Naive thymus-derived CD8-positive, alpha-beta T cell (primary cell): ENCODE data around the gene NUDT16L1. TPM values are rescaled to one million over a fixed set of nuclear protein-coding genes. Genes with fewer than 3 reads are reported as not detected.
A peak's percentile ranks its signal among the peaks of the same experiment; 100 is the strongest.

Source experiments
- ATAC-seq, 2 donors: fragments of 150-1000 bp; cut with Tn5 transposase in 1 of 2; sonication (Bioruptor Pico), chemical (Tn5 transposase) in 1 of 2; 1 replicate in 1 of 2; 2 replicates in 1 of 2; pipeline ENCODE4 v1.10.0; 2021; ENCODE audit warnings: mild to moderate bottlenecking in 2 of 2, moderate library complexity in 2 of 2
- POLR2A ChIA-PET: fragments of 350-600 bp; sonication (Branson Sonifier 250); formaldehyde crosslinking; loops from one replicate; lab custom pipeline; 2021; ENCODE audit warnings: antibody characterized with exemption; lab: Charles Lee
- DNase-seq, 10 donors: peaks; one replicate each; pipeline versions ENCODE4 v3.0.0 to v3.0.0-alpha.2; 2020 to 2022
- H3K27ac Mint-ChIP-seq, 10 donors: one replicate each; pipeline ENCODE4 v1.8.0; 2020 to 2022; ENCODE audit warnings: mild to moderate bottlenecking in 10 of 10, mixed read lengths in 10 of 10, moderate library complexity in 4 of 10, inconsistent platforms in 1 of 10
- H3K27me3 Mint-ChIP-seq, 5 donors: one replicate each; pipeline ENCODE4 v1.8.0; 2021 to 2022; ENCODE audit warnings: mixed read lengths in 5 of 5
- H3K36me3 Mint-ChIP-seq, 3 donors: one replicate each; pipeline ENCODE4 v1.8.0; 2020 to 2022; ENCODE audit warnings: mixed read lengths in 3 of 3, mild to moderate bottlenecking in 2 of 3, inconsistent platforms in 1 of 3
- H3K4me1 Mint-ChIP-seq, 4 donors: one replicate each; pipeline ENCODE4 v1.8.0; 2021 to 2022; ENCODE audit warnings: mixed read lengths in 4 of 4
- H3K4me3 Mint-ChIP-seq, 10 donors: one replicate each; pipeline ENCODE4 v1.8.0; 2020 to 2022; ENCODE audit warnings: mild to moderate bottlenecking in 10 of 10, mixed read lengths in 10 of 10, moderate library complexity in 6 of 10, inconsistent platforms in 1 of 10
- H3K9me3 Mint-ChIP-seq, 9 donors: one replicate each; pipeline ENCODE4 v1.8.0; 2020 to 2022; ENCODE audit warnings: mixed read lengths in 9 of 9, mild to moderate bottlenecking in 3 of 9, inconsistent platforms in 1 of 9, moderate library complexity in 1 of 9
- polyA plus RNA-seq, 3 donors: library from polyadenylated mRNA; unstranded; fragments of 300-500 nt; fragmentation: Illumina TruSeq; gene quantifications; one replicate each; pipeline ENCODE4 v1.2.3, GENCODE V29; 2021
- total RNA-seq, 8 experiments: library from RNA in 2 of 8; stranded (reverse) in 2 of 8; gene quantifications; one replicate each; pipeline ENCODE4 v1.2.3 and lab custom pipeline; 2021 to 2026

Gene NUDT16L1
- total and polyA plus RNA-seq, 5 experiments from 2014 or later = 56.7 to 131 (median 90.0) TPM

DNA sequence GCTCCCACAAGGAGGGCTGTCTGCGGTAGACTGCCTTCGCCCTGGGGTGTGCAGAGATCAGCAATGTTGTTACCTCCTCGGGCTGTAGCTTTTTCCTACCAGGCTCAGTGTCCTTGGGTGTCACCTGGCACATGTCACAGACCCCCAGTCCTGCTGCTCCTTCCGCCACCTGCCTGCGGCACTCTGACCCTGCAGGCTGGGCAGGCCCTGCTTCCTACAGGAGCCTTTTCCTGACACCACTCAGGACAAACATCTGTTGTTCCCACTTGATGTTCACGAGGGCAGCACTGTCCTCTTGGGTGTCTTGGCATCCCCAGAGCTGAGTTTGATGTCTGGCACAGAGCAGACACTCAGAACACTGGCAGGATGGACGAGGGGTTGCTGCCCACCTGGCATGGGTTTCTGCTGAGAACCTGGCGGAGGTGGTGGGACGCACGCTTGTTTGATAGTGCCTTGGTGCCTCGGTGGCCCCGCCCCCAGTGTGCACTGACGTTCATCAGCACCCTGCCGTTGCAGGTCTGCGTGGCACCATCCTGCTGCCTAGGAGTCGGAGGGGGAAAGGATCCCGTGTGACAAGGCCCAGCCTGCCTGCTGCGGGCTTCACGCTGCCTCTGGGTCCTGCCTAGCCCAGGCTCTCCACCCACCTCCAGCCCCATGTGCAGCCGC lies 26.7 kb upstream of the NUDT16L1 start:
- POLR2A ChIA-PET = interaction anchor here (1.5 to 3.1 kb wide), 4 partner anchors 11 to 51 kb away, joined by 9 to 14 read pairs (median 12); partner anchors contain the start of genes NUDT16L1 and UBALD1
- ATAC-seq = no peak
- DNase-seq = no peak
- H3K4me1 Mint-ChIP-seq = peaks cover 17 to 56% (median 40%) of the 10 kb centered on the region in 4 donors
- H3K4me3 Mint-ChIP-seq = peak overlapping the region in 2 of 10 donors; percentile 11 to 52
- no peaks in the 10 kb centered on the region for H3K27me3 Mint-ChIP-seq
- H3K36me3 Mint-ChIP-seq = peaks cover 0 to 19% (median 0%) of the 10 kb centered on the region in 3 donors
- no peaks in the 10 kb centered on the region for H3K9me3 Mint-ChIP-seq
- peak overlapping the region in 7 of 10 donors; percentile 20 to 97 (median 69) for H3K27ac Mint-ChIP-seq

DNA sequence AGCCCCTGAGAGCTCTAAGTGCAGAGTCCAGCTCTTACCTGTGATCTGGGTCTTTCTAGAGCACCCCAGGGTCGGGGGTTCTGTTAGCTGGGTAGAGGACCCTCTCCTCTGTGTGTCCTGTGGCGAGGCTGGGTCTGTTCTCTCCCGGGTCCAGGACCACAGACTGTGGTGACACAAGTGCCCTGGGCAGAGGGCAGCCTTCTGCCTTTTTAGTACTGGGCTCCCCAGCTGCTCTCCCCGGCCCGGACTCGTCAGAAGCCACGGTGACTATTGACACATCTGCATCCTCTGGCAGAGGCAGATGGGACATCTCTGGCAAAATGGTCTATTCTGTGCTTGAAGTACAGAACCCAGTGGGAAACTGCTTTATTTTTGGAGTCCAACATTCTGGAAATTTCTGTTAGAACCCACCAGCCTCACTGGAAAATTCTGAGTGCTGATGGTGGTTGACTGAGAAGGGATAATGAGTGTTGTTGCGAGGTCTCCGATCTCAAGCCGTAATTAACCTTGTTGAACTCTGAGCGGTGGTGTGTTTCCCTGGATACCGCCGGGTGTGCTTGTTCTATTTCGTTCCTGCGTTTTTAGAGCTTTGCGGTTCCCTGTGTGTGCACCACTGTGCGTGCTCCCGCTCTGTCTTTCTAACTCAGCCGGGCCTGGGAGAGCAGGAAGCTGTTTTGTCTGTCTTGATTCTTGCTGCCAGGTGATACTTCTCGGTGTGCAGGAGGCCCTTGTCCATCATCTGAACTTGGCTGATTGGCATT lies 26.0 kb upstream of the NUDT16L1 start:
- ATAC-seq (no peak), DNase-seq (no peak)
- Mint-ChIP-seq H3K4me1 (peaks cover 15 to 49% (median 33%) of the 10 kb centered on the region in 4 donors), H3K27ac (peak overlapping the region in 4 of 10 donors; percentile 7 to 74 (median 51)), H3K4me3 (peak overlapping the region in 1 of 10 donors; percentile 23), H3K9me3 (no peaks in the 10 kb centered on the region), H3K27me3 (no peaks in the 10 kb centered on the region), H3K36me3 (peaks cover 0 to 21% (median 0%) of the 10 kb centered on the region in 3 donors)
- POLR2A ChIA-PET = interaction anchor here (0.8 to 3.1 kb wide), 5 partner anchors 10 to 52 kb away, joined by 3 to 14 read pairs (median 10); partner anchors contain the start of genes NUDT16L1 and UBALD1

DNA sequence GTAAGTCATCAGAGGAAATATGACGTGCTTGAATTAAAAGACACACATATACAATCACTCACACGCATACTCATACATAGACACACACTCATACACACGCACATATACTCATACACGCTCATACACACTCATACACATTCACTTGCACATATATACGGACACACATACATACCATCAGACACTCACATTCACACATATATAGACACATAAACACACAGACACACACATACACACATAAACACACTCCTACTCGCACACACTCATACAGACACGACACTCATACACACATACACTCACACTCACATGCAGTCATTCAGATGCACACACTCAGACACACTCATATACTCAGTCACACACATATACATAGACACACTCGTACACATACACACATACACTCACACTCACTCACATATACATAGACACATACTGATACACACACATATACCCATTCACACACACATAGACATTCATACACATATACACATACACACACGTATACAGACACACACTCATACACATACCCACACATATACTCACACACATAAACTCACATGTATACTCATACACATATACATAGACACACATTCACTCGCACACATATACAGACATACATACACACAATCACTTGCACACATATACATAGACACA lies 24.9 kb upstream of the NUDT16L1 start:
- peaks cover 0 to 22% (median 0%) of the 10 kb centered on the region in 3 donors for H3K36me3 Mint-ChIP-seq
- no peaks in the 10 kb centered on the region for H3K9me3 Mint-ChIP-seq
- DNase-seq = no peak
- H3K4me3 Mint-ChIP-seq = no peak overlapping the region
- H3K4me1 Mint-ChIP-seq = peaks cover 13 to 40% (median 24%) of the 10 kb centered on the region in 4 donors
- POLR2A ChIA-PET = interaction anchor here (0.6 to 2.4 kb wide), 3 partner anchors 9 to 73 kb away, joined by 3 to 13 read pairs (median 3); partner anchors contain the start of gene NUDT16L1
- H3K27ac Mint-ChIP-seq = no peak overlapping the region
- no peaks in the 10 kb centered on the region for H3K27me3 Mint-ChIP-seq
- no peak for ATAC-seq

GRCh38 chr16:4673387-4674046 lies 19.8 kb upstream of the NUDT16L1 start:
- POLR2A ChIA-PET = interaction anchor here (0.6 kb wide), 1 partner anchor 195 kb away, joined by 3 read pairs; no protein-coding TSS in a partner anchor
- Mint-ChIP-seq H3K27ac (peak overlapping the region in 2 of 10 donors; percentile 43 to 87), H3K27me3 (no peaks in the 10 kb centered on the region), H3K9me3 (no peaks in the 10 kb centered on the region), H3K4me1 (peaks cover 13 to 31% (median 29%) of the 10 kb centered on the region in 4 donors), H3K36me3 (peaks cover 0 to 23% (median 0%) of the 10 kb centered on the region in 3 donors), H3K4me3 (no peak overlapping the region)
- DNase-seq (no peak), ATAC-seq (no peak)

GRCh38 chr16:4674926-4675530 lies 18.3 kb upstream of the NUDT16L1 start:
- Mint-ChIP-seq H3K9me3 (no peaks in the 10 kb centered on the region), H3K4me3 (peak overlapping the region in 5 of 10 donors; percentile 28 to 86 (median 81)), H3K27ac (peak overlapping the region; percentile 59 to 99 (median 98)), H3K4me1 (peaks cover 13 to 42% (median 36%) of the 10 kb centered on the region in 4 donors), H3K27me3 (no peaks in the 10 kb centered on the region), H3K36me3 (peaks cover 0 to 20% (median 0%) of the 10 kb centered on the region in 3 donors)
- no peak for ATAC-seq
- DNase-seq = no peak
- POLR2A ChIA-PET = interaction anchor here (0.7 to 3.1 kb wide), 4 partner anchors 18 to 68 kb away, joined by 3 to 27 read pairs (median 4); partner anchors contain the start of gene NUDT16L1

- peak overlapping the region; percentile 61 to 86 (median 81) for H3K4me3 Mint-ChIP-seq
- H3K27ac Mint-ChIP-seq = peak overlapping the region; percentile 96 to 99 (median 98)
- no peaks in the 10 kb centered on the region for H3K9me3 Mint-ChIP-seq
- peaks cover 0 to 24% (median 0%) of the 10 kb centered on the region in 3 donors for H3K36me3 Mint-ChIP-seq
- peaks cover 15 to 50% (median 39%) of the 10 kb centered on the region in 4 donors for H3K4me1 Mint-ChIP-seq
- DNase-seq (peak; percentile 37 to 81 (median 71)), ATAC-seq (peak; percentile 83 to 92)
- H3K27me3 Mint-ChIP-seq = no peaks in the 10 kb centered on the region
- POLR2A ChIA-PET = interaction anchor here (0.6 to 3.1 kb wide), 11 partner anchors 8 to 423 kb away, joined by 3 to 27 read pairs (median 5); partner anchors contain the start of gene NUDT16L1
Observed at GRCh38 chr16:4675864-4676786, 17.2 kb upstream of the NUDT16L1 start.

GRCh38 chr16:4676831-4677230 lies 16.5 kb upstream of the NUDT16L1 start:
- peak overlapping the region; percentile 96 to 99 (median 98) for H3K27ac Mint-ChIP-seq
- peaks cover 0 to 24% (median 0%) of the 10 kb centered on the region in 3 donors for H3K36me3 Mint-ChIP-seq
- H3K4me3 Mint-ChIP-seq = peak overlapping the region; percentile 61 to 86 (median 81)
- DNase-seq (no peak), ATAC-seq (peak; percentile 11 to 16)
- H3K27me3 Mint-ChIP-seq = no peaks in the 10 kb centered on the region
- H3K9me3 Mint-ChIP-seq = no peaks in the 10 kb centered on the region
- peaks cover 19 to 55% (median 45%) of the 10 kb centered on the region in 4 donors for H3K4me1 Mint-ChIP-seq
- POLR2A ChIA-PET = interaction anchor here (0.8 to 3.1 kb wide), 9 partner anchors 9 to 424 kb away, joined by 3 to 27 read pairs (median 5); partner anchors contain the start of gene NUDT16L1

GRCh38 chr16:4677390-4677789 lies 16.0 kb upstream of the NUDT16L1 start:
- no peaks in the 10 kb centered on the region for H3K9me3 Mint-ChIP-seq
- H3K27me3 Mint-ChIP-seq = no peaks in the 10 kb centered on the region
- H3K36me3 Mint-ChIP-seq = peaks cover 0 to 24% (median 0%) of the 10 kb centered on the region in 3 donors
- DNase-seq = no peak
- ATAC-seq = no peak
- H3K4me3 Mint-ChIP-seq = peak overlapping the region in 4 of 10 donors; percentile 76 to 84 (median 82)
- H3K4me1 Mint-ChIP-seq = peaks cover 19 to 60% (median 48%) of the 10 kb centered on the region in 4 donors
- POLR2A ChIA-PET = interaction anchor here (1.2 to 3.1 kb wide), 7 partner anchors 9 to 61 kb away, joined by 3 to 27 read pairs (median 6); partner anchors contain the start of gene NUDT16L1
- H3K27ac Mint-ChIP-seq = peak overlapping the region in 9 of 10 donors; percentile 80 to 99 (median 98)

- H3K4me1 Mint-ChIP-seq = peaks cover 19 to 63% (median 48%) of the 10 kb centered on the region in 4 donors
- no peak for DNase-seq
- no peaks in the 10 kb centered on the region for H3K9me3 Mint-ChIP-seq
- no peaks in the 10 kb centered on the region for H3K27me3 Mint-ChIP-seq
- ATAC-seq = no peak
- peaks cover 0 to 24% (median 0%) of the 10 kb centered on the region in 3 donors for H3K36me3 Mint-ChIP-seq
- H3K4me3 Mint-ChIP-seq = peak overlapping the region in 2 of 10 donors; percentile 25 to 34
- H3K27ac Mint-ChIP-seq = peak overlapping the region; percentile 71 to 99 (median 88)
- POLR2A ChIA-PET = interaction anchor here (1.8 to 3.1 kb wide), 3 partner anchors 12 to 17 kb away, joined by 9 to 27 read pairs (median 11); partner anchors contain the start of gene NUDT16L1
Observed at GRCh38 chr16:4677994-4678393, 15.4 kb upstream of the NUDT16L1 start.

GRCh38 chr16:4678596-4678995 lies 14.8 kb upstream of the NUDT16L1 start:
- Mint-ChIP-seq H3K9me3 (no peaks in the 10 kb centered on the region), H3K27ac (peak overlapping the region; percentile 71 to 99 (median 88)), H3K4me3 (peak overlapping the region in 3 of 10 donors; percentile 25 to 45 (median 40)), H3K36me3 (peaks cover 0 to 22% (median 0%) of the 10 kb centered on the region in 3 donors), H3K4me1 (peaks cover 19 to 64% (median 48%) of the 10 kb centered on the region in 4 donors), H3K27me3 (no peaks in the 10 kb centered on the region)
- no peak for DNase-seq
- POLR2A ChIA-PET = no interaction called here
- ATAC-seq = no peak
